Measurements from ENCODE around the gene CDH11.

The CDH11 gene

DNA sequence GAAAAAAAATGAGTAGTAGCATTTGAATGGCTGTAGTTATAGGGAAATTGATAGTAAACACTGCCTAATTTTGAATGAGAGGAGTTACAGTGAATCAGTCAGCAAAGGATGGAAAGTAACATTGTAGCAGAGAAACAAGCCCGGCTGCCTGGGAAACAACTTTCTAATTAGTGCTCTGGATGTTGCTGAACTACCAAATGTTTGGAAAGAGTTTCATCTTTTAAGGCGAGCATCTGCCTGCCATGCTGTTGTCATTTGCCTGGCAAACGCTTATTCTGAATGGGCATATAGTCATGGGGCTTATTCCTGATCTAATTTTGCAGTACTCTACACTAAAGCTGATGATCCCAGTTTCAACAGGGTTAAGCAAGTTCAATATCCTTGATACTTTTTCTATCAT lies 138.6 kb downstream of the CDH11 start:
- DNase-seq (ENCODE audit: low read depth in 3 of 3, low spot score in 1 of 3): no peak

DNA sequence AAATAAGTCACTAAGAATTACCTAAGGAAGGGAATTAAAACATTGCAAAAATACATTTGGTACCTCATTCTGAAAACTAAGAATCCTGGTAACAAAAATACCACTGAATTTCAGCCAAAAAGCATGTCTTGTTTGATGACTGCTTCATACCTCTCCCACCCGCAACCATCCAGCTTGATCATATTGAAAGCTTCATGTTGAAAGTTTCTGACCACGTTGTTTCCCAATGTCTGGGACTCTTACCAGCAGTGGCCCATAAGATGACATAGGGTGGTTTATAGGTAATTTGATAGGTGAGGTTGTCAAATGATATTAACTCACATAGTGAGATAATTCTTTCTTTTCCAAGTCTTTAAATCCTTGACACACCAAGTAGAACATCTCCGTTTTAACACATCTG lies 139.3 kb downstream of the CDH11 start:
- no peak for DNase-seq (ENCODE audit: low read depth in 3 of 3, low spot score in 1 of 3)

DNA sequence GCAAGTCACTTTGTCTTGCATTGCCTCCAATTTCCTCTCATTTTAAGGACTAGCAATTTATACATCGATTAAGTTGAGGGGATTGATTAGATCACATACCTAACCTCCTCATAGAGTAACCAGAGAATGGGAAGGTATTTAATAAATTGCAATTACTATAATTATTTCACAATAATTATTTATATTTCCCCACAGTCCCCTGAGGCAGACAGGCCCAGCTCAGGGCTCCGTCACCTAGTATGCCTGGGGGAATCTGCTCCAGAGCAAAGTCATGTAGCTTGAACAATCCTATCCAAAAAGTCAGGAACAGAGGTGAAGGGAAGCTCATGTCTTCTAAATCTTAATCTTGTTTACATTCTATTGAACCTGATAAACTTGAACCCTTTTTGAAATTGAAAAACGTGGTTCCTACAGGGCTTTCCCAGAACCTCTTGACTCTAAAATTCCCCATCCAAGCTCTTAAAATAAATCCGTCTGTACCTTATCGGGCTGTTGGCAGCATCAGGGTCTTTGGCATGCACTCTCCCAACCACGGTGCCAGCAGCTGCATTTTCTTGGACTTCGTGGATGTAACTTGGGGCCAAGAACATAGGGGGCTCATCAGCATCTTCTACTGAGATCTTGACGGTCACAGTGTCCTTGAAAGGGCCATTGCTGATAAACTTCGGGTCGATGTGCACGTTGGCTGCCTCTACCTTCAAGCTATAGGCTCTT lies 140.1 kb downstream of the CDH11 start:
- DNase-seq (ENCODE audit: low read depth in 3 of 3, low spot score in 1 of 3): no peak

DNA sequence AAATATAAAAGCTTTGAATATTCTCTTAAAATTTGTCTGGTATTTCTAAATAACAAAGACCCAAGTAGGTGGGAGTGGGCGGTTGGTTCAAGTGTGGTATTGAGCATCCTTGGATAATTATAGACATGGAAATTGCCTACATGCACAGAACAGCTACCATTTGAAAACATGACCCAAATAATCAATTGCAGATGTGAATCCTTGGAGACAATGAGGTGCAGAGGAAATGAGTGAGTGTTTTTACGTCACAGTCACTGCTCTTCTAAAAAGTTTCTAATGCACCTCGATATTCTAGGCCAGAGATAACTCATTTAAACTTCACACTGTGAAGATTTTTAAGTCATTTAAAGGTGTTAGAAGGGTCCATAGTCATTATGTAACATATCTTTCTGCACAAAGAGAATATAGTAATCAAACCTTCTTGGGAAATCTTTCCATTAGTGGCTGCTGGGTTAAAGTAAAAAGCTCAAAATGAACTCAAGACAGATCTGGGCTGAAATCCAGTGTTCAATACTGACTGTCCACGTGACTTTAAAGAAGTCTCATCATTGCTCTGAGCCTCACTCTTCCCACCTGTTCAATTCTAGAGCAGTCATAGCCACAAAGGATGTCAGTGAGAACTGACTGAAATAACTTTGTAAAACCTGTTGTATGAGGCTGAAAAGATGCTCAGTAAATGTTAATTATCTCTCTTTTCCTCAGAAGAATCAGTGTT lies 144.5 kb downstream of the CDH11 start:
- no peak for DNase-seq (ENCODE audit: low read depth in 3 of 3, low spot score in 1 of 3)

DNA sequence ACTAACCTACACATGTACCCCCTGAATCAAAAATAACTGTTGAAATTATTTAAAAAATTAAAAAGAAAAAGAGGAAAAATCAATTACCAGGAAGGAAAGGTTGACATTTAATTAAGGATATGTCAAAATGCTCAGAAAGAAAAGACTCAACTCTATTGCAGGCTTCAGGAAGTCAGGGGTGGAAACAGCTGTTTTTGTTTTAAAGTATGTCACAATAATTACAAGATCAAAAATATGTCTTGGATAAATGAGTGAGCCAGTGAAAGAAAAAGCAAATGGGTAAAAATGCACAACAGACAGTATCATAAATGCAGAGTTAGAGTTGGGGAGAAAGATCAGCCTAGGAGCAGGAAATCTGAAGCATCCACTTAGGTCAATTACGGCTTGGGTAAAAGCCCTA lies 146.0 kb downstream of the CDH11 start:
- DNase-seq (ENCODE audit: low read depth in 3 of 3, low spot score in 1 of 3): no peak

DNA sequence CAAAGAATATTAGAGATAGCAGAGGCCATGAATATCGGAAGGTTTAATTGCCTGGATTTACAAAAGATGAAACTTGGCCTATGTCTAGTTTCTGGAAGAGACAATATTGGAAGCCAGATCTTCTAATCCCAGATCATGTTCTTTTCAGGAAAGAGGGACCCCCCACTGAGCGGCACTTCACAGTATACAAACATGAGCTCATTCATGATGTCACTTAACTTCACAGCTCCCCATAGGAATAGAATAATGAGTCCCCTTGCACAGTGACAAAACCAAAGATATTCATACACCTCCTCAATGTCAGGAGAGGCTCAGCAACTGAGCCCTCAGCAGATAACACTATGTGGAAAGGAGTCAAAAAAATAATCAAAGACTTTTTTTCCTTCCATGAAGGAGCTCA lies 147.5 kb downstream of the CDH11 start:
- DNase-seq (ENCODE audit: low read depth in 3 of 3, low spot score in 1 of 3): no peak

DNA sequence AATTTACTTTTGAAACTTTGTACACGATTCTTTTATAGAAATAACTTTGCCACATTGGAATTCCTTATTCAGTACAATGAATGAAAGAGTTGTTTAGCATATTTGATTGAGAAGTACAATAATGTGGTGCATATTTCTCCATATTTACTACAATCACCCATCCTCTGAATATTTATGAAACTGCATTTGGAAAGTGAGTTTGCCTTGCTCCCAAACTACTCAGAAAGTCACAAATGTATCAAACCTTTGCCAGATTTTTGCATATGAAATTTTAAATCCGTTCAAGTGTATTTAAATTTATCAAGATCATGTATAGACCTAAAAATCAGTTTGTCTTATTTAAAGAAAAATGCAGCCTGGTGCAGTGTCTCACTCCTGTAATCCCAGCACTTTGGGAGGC lies 148.7 kb downstream of the CDH11 start:
- DNase-seq (ENCODE audit: low read depth in 3 of 3, low spot score in 1 of 3): no peak

DNA sequence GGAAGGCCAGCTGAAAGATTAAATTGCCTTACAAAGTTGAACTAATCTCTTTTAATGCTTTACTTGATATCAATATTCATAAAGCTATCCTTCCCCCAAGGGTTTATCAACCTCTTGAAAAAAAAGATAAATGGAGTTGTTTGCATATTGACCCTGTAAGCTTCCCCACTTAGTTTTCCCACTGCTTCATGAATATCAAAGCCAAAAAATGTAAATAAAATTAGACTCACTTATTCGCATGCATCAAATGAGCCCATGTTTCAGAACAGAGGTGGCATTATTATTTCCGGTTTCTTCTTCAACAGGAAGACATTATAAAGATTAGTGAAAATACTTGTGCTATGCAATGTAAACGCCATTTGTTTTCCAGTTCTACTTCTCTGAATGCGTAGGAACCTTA lies 150.7 kb downstream of the CDH11 start:
- DNase-seq (ENCODE audit: low read depth in 3 of 3, low spot score in 1 of 3): no peak

DNA sequence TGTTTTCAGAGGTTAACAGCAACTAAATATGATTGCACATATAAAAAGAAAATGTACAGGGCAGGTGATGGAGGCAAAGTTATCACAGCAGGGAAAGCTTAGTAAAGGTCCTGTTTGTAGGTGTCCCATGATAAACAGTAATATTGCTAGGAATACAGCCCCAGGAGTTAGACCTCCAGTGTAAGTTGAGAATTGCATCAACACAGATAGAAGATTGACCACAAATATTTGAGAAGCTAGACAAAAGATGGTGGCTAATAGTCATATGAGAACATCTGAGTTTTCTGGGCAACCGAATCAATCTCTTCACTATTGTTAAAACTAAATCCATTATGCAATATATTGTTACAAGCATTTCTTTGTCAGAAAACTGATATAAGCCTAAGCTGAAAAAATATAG lies 152.6 kb downstream of the CDH11 start:
- DNase-seq (ENCODE audit: low read depth in 3 of 3, low spot score in 1 of 3): no peak

DNA sequence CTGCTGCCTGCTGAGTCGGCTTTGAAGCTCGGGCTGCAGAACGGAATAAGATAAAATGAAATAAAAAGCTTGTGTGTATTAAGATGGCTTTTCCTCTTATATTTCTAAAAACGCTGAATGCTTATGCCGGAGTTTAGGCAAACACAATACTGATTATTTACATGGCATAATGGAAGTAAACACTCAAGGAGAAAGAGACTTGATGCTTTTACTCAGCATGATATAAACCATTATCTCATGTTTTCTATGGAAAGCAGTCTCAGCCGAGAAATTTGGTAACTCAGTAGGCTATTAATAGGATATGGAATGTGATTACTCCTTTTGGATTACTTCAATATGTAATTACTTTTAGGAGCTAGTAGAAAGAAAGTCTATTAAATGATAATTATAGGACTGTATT lies 153.3 kb downstream of the CDH11 start:
- DNase-seq (ENCODE audit: low read depth in 3 of 3, low spot score in 1 of 3): no peak

DNA sequence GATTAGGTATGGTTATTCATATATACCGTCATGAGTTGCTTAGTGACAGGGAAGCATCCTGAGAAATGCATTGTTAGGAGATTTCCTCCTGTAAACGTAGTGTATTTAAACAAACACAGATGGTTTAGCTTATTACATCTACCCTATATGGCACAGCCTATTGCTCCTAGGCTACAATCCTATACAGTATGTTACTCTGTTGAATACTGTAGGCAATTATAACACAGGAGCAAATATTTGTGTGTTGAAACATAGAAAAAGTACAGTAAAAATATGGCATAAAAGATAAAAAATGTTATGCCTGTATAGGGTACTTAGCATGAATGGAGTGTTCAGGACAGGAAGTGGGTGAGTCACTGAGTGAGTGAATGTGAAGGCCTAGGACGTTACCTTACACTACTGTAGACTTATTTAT lies 157.7 kb downstream of the CDH11 start:
- DNase-seq (ENCODE audit: low read depth in 3 of 3, low spot score in 1 of 3): no peak

DNA sequence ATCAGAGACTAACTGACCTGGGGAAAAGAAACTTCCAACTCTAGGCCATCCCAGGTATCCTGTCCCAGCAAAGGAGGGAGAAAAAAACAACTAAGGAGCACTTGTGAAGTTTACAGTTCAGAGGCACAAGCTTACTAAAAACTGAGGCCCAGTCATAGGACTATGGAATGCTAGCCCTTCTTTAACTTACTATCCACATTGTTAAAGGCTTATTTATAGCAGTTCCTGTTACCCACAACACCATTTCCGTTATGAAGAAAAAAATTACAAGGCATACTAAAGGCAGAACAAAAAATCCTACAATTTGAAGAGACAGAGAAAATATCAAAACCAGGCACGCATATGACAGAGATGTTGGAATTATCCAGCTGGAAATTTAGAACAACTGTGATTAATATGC lies 159.1 kb downstream of the CDH11 start:
- no peak for DNase-seq (ENCODE audit: low read depth in 3 of 3, low spot score in 1 of 3)

DNA sequence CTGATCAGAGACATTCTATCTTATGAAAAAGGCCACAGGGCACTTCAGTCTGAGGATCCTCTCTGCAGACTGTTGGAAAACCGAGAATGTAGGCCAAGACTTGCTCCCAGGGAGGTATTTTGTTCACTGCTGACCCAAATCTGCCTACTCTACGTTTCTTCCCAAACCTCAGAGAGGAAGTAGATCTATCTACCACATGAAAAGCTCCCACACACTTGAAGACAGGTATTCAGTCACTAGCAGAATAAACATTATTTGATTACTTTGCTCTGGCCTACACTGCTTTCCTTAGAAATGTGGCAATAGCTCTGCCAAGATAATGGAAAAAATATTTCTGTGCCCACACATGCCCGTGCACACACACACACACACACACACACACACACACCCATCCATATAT lies 164.6 kb downstream of the CDH11 start:
- DNase-seq (ENCODE audit: low read depth in 3 of 3, low spot score in 1 of 3): no peak

DNA sequence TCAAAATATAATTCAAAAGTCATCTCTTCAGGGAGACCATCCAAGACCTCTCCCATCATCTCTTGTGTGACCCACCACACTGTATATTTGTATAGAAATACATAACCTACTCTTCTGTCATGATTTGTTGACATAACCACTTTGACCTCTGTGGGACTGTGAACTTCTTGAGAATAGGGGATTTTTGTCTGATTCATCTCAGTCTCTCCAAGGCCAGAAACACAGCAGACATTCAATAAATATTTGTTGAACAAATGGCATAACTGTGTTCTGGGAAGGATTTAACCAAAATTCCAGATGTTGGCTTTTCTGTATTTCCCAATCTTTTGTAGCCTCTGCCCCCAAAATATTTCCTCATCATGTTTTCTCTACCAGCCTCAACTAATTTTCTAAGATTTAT lies 169.7 kb downstream of the CDH11 start:
- DNase-seq (ENCODE audit: low read depth in 3 of 3, low spot score in 1 of 3): no peak

DNA sequence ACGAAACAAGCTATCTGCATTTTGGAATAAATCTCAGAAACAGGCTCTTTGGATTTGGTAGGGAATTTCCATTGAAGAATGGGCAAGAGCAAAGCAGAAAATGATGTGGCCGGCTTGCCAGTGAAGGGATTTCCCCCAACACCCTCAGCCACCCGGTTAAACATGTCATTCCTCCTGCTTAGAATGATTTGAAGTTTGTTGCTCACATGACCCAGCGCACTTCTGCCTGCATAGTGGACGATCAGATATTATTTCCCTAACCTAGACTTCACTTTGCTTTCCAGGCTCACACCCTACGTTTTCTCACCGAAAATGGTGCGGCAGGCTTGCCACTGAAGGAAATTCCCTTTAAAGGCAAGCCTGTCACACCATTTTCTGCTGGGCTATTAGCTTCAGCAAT lies 170.7 kb downstream of the CDH11 start:
- DNase-seq (ENCODE audit: low read depth in 3 of 3, low spot score in 1 of 3): no peak

DNA sequence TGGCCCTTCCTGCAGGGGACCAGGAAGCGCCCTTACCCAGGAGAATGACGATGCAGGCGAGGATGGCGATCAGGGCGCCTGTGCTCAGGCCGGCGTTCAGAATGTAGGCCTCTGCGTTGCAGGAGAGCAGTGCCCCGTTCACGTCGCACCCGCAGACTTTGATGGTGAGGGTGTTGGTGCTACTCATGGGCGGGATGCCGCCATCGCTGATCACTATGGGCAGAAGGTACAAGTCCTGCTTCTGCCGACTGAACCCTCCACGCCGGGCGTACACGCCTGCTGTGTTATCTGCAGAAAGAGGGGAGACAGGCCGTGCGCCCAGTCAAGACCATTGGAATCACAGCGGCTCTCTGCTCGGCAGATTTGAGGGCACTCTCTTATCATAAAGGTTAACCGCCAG lies 171.1 kb downstream of the CDH11 start:
- DNase-seq (ENCODE audit: low read depth in 3 of 3, low spot score in 1 of 3): no peak

DNA sequence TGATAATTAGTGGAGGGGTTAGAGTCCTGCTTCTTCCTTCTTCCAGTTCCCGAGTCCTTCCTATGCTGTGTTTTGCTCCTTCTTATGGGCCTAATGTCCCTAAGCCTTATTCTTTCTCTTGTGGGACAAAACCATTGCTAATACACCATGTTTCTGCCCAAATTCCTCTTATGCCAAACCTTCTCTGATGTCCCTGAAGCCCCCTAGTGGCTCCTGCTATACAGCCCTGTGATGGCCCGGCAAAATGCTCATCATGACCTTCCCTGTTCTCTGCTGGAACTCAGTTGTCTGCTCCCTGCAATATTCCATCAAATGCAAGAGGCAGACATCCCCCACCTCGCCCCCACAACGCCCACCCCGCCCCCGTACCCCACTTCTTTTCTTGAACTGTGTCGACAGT lies 171.6 kb downstream of the CDH11 start:
- no peak for DNase-seq (ENCODE audit: low read depth in 3 of 3, low spot score in 1 of 3)

DNA sequence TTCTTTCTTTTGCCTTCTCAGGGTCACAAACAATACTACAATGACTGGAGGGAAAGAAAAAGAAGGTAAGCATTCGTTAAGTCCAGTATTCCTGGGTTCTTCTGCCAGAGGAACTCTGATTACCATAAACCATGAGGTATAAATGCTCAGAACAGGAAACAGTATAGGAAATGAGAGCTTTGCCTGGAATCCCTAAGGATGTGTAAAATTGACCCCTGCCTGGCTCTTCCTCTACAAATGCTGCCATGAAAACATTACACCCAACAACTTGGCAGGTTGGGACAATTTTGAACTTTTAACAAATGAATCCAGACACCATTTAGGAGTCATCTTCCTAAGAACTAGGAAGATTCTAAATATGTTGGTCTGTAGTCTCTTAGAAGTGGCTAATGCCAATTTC lies 173.8 kb downstream of the CDH11 start:
- no peak for DNase-seq (ENCODE audit: low read depth in 3 of 3, low spot score in 1 of 3)

DNA sequence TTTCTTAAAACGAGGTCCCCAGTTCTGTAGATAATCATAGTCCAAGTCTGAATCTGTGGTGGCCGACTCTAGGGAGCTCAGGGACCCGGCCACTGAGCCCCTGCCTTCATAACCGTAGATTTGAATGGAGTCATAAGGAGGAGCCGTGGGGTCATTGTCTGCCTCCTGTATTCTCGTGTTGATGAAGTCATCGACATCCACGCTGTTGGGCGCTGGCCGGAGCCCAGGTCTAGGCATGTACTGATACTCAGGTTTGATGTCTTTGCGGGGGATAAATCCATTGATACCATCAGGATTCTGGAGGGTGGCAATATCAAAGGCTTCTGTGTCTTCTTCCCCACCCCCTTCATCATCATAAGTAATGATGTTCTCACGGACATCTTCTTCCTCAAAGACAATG lies 174.2 kb downstream of the CDH11 start:
- no peak for DNase-seq (ENCODE audit: low read depth in 3 of 3, low spot score in 1 of 3)

DNA sequence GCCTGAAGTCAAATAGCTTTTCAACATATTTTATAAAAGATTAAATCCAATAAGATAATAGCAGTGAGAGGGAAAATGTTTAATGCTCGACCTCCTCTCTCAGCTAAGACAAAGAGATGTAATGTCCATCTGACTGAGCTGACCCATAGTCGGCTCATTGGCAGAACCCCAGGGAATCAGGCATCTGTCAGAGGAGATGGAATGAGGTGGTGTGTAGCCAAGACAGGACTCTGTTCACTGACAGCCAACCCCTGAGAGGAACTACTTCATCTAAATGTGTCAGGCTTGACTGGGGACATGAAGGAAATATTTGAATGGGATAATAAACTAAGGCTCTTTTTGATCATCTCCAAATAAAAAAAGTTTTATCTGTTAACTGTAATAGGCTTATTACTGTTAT lies 188.0 kb downstream of the CDH11 start:
- no peak for DNase-seq (ENCODE audit: low read depth in 3 of 3, low spot score in 1 of 3)

DNA sequence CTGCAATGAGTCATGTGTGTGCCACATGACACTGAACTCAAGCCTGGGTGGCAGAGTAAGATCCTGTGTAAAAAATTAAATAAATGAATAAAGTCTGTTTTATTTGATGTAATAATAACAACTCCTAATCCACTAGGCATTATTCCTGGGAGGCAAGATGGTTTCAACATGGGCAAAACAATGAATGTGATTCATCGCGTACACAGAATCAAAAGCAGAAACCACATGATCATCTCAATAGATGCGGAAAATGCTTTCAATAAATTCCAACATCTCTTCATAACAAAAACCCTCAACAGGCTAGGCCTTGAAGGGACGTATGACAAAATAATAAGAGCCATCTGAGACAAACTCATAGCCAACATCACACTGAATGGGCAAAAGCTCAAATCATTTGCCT lies 195.4 kb downstream of the CDH11 start:
- no peak for DNase-seq (ENCODE audit: low read depth in 3 of 3, low spot score in 1 of 3)

DNA sequence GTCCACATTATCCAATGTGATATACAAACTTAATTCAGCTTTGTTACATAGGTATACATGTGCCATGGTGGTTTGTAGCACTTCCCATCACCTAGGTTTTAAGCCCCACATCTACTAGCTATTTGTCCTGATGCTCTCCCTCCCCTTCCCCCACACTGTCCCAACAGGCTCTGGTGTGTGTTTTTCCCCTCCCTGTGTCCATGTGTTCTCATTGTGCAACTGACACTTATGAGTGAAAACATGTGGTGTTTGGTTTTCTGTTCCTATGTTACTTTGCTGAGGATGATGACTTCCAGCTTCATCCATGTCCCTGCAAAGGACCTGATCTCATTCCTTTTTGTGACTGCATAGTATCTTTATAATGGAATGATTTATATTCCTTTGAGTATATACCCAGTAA lies 196.7 kb downstream of the CDH11 start:
- no peak for DNase-seq (ENCODE audit: low read depth in 3 of 3, low spot score in 1 of 3)

DNA sequence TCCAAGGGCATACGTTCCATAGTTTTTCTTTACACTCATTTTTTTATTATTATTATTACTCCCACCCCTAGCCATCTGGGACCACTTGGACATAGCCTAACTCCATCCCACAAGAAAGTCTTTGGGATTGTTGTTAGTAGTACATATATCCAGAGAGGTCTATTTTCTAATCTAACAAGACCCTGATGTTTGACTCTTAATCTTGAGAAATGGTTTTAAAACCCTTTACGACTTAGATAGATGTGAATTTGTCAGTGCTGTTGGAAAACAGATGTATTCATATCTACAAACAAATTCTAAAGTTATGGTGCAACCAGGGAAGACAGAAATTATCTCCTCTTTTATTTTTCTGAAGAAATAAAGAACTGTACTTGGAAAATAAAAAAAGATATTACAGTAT lies 197.8 kb downstream of the CDH11 start:
- no peak for DNase-seq (ENCODE audit: low read depth in 3 of 3, low spot score in 1 of 3)
